OCI-LY1 (cell line): ENCODE data around the gene CBFA2T2.
A peak's percentile ranks its signal among the peaks of the same experiment; 100 is the strongest.

Experiments
- H2AFZ ChIP-seq: fragments of 200-600 bp; sonication (generic), shearing (Covaris generic); 2 replicates; pipeline ENCODE4 v1.6.0; 2014; ENCODE audit warnings: antibody characterized with exemption, mild to moderate bottlenecking, low read length
- H3F3A ChIP-seq: fragments of 200-600 bp; sonication (generic), shearing (Covaris generic); 2 replicates; pipeline ENCODE4 v1.6.0; 2014; ENCODE audit warnings: mild to moderate bottlenecking, antibody characterized with exemption, low read length, moderate library complexity; ENCODE audit not compliant: insufficient read depth
- H3K27ac ChIP-seq: fragments of 200-600 bp; sonication (generic); 2 replicates; pipeline ENCODE4 v1.5.1; 2014; ENCODE audit warnings: low read length, mixed run types, mild to moderate bottlenecking, low read depth; ENCODE audit not compliant: poor library complexity, severe bottlenecking
- H3K27me3 ChIP-seq: fragments of 200-600 bp; sonication (generic); 2 replicates; pipeline ENCODE4 v1.6.0; 2014; ENCODE audit warnings: antibody characterized with exemption, mild to moderate bottlenecking, low read length, moderate library complexity; ENCODE audit not compliant: insufficient read depth
- H3K36me3 ChIP-seq: fragments of 200-600 bp; sonication (generic); 2 replicates; pipeline ENCODE4 v1.6.1; 2014; ENCODE audit warnings: mild to moderate bottlenecking, antibody characterized with exemption, low read length, moderate library complexity, mixed read lengths; ENCODE audit not compliant: insufficient read depth
- H3K4me1 ChIP-seq: fragments of 200-600 bp; sonication (generic); 2 replicates; pipeline ENCODE4 v1.5.1; 2014; ENCODE audit warnings: mild to moderate bottlenecking, low read length, moderate library complexity; ENCODE audit not compliant: insufficient read depth, severe bottlenecking
- H3K4me2 ChIP-seq: fragments of 200-600 bp; sonication (generic), shearing (Covaris generic); 2 replicates; pipeline ENCODE4 v1.6.1; 2014; ENCODE audit warnings: low read length
- H3K4me3 ChIP-seq: fragments of 200-600 bp; sonication (generic); 2 replicates; pipeline ENCODE4 v1.5.1; 2014; ENCODE audit warnings: low read length, low read depth, mild to moderate bottlenecking, mixed read lengths; ENCODE audit not compliant: poor library complexity, severe bottlenecking
- H3K79me2 ChIP-seq: fragments of 200-600 bp; shearing (Covaris generic); 2 replicates; pipeline ENCODE4 v1.6.1; 2016; ENCODE audit warnings: mixed run types, low read length, mixed read lengths; ENCODE audit not compliant: insufficient read depth
- H3K9ac ChIP-seq: fragments of 200-600 bp; sonication (generic), shearing (Covaris generic); 2 replicates; pipeline ENCODE4 v1.6.1; 2014; ENCODE audit warnings: mild to moderate bottlenecking, low read length, mixed read lengths
- H3K9me2 ChIP-seq: fragments of 200-600 bp; sonication (generic), shearing (Covaris generic); 2 replicates; pipeline ENCODE4 v1.6.1; 2014; ENCODE audit warnings: low read depth, mild to moderate bottlenecking, low read length, mixed read lengths
- H3K9me3 ChIP-seq: fragments of 200-600 bp; shearing (Covaris generic); 2 replicates; pipeline ENCODE4 v1.6.1; 2014; ENCODE audit warnings: low read length, mixed read lengths
- H4K20me1 ChIP-seq: fragments of 200-600 bp; sonication (generic), shearing (Covaris generic); 2 replicates; pipeline ENCODE4 v1.6.0; 2016; ENCODE audit warnings: mild to moderate bottlenecking, low read length; ENCODE audit not compliant: insufficient read depth
- EZH2 ChIP-seq: fragments of 200-600 bp; sonication (generic), shearing (Covaris generic); IDR thresholded peaks from 2 replicates; pipeline ENCODE4 v1.8.0; 2017; ENCODE audit warnings: borderline replicate concordance, mixed run types, mild to moderate bottlenecking, antibody characterized with exemption, low read length, moderate library complexity, mixed read lengths
- TF ChIP-seq, protein P1 (sequence below): fragments of 200-600 bp; sonication (generic), shearing (Covaris generic); IDR thresholded peaks from 2 replicates; pipeline ENCODE4 v1.5.1; 2017; ENCODE audit warnings: mild to moderate bottlenecking, antibody characterized with exemption, low read length, moderate library complexity, mixed read lengths

The CBFA2T2 gene

DNA sequence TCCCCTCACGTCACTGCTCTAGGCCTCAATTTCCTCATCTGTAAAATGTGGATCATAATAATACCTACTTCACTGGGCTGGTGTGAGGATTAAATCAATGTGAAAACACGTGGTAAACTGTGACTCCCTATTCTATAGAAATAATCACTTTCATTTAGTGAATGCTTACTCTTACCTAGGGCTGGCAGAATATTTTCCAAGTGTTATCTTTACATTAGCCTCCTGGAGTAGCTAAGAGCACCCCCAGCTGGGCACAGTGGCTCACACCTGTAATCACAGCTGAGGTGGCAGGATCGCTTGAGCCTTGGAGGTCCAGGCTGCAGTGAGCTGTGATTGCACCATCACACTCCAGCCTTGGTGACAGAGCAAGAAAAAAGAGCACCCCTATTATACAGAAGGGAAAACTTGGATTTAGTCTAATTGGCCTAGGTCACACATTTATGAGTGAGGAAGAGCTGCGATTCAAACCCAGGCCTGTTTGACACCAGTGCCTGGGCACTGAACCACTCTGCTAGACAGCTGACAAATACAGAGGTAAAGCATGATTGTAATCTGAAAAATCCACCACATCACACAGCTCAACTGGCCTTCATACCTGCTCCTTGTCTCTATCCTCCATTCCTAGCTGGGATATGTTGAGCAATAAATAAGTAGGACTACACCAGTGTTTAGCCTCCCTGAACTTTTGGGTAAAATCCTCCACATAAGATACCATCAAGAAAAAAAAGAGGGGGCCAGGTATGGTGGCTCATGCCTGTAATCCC lies 44.9 kb upstream of the CBFA2T2 start:
- Histone ChIP-seq H3K4me1 (peaks cover 53% of the 10 kb centered on the region), H3K27ac (peak overlapping the region; percentile 79), H3K27me3 (no peaks in the 10 kb centered on the region), H3K9me3 (no peaks in the 10 kb centered on the region), H3F3A (peaks cover 5% of the 10 kb centered on the region; the same call in 1 of the 2 replicates), H3K36me3 (no peaks in the 10 kb centered on the region), H3K9me2 (no peaks in the 10 kb centered on the region), H3K4me3 (peak overlapping the region; percentile 70), H2AFZ (no peak overlapping the region), H3K4me2 (peak overlapping the region; percentile 94), H4K20me1 (no peaks in the 10 kb centered on the region), H3K79me2 (no peaks in the 10 kb centered on the region), H3K9ac (peak overlapping the region; percentile 7; the same call in 1 of the 2 replicates)
- no peak for TF ChIP-seq EZH2
- TF ChIP-seq, protein P1, sequence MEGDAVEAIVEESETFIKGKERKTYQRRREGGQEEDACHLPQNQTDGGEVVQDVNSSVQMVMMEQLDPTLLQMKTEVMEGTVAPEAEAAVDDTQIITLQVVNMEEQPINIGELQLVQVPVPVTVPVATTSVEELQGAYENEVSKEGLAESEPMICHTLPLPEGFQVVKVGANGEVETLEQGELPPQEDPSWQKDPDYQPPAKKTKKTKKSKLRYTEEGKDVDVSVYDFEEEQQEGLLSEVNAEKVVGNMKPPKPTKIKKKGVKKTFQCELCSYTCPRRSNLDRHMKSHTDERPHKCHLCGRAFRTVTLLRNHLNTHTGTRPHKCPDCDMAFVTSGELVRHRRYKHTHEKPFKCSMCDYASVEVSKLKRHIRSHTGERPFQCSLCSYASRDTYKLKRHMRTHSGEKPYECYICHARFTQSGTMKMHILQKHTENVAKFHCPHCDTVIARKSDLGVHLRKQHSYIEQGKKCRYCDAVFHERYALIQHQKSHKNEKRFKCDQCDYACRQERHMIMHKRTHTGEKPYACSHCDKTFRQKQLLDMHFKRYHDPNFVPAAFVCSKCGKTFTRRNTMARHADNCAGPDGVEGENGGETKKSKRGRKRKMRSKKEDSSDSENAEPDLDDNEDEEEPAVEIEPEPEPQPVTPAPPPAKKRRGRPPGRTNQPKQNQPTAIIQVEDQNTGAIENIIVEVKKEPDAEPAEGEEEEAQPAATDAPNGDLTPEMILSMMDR: peak; percentile 77

DNA sequence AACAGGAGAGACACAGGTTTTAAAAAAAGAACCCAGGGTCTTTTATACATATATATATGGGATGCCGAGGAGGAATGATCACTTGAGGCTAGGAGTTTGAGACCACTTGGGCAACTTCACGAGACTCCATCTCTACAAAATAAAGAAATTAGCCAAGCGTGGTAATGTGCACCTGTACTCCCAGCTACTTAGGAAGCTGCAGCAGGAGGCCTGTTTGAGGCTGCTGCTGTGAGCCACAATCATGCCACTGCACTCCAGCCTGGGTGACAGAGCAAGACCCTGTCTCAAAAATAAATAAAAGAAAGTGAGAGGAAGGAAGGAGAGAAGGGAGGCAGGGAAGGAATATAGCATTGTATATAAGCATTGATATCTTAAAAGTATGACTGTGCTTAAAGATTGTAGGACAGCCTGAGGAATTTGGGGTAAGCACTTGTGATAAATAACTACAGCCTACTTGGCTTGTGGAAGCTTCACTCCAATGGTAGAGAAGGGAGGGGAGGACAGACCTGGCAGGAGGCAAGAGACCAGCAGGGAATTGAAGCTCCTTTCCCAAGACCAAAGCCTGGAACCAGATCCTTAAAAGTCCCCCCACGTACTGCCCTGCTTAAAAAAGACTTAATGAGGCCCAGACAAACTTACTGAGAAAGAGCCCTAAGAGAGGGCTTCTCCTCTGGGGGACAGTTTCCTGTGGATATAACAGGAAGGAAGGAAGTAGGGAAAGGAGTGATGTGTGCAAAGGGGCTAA lies 43.8 kb upstream of the CBFA2T2 start:
- Histone ChIP-seq H2AFZ (no peak overlapping the region), H3K4me2 (no peak overlapping the region)

DNA sequence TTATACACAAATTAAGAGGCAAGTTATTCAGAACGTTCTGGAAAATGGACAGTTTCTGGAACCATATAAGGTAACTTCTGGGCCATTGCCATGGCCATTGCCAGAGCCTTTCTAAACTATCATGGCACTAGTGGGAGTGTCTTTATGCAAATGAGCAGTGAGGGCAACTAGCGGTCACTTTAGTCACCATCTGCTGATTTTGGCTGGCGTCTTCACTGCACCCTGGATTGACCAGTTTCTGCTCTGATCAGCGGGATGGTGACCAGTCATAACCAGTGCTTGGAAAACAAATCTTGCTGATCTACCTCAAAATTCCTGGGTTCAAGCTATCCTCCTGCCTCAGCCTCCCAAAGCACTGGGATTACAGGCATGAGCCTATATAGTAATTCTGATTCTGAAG lies 39.0 kb upstream of the CBFA2T2 start:
- Histone ChIP-seq H3K9ac (no peak overlapping the region), H3K4me2 (no peak overlapping the region), H3K27ac (no peak overlapping the region), H3K79me2 (no peaks in the 10 kb centered on the region), H3K36me3 (no peaks in the 10 kb centered on the region), H2AFZ (no peak overlapping the region), H3K4me1 (peaks cover 10% of the 10 kb centered on the region), H3K9me2 (no peaks in the 10 kb centered on the region), H4K20me1 (no peaks in the 10 kb centered on the region), H3K4me3 (no peak overlapping the region), H3K9me3 (no peaks in the 10 kb centered on the region), H3F3A (no peaks in the 10 kb centered on the region), H3K27me3 (no peaks in the 10 kb centered on the region)
- no peak for TF ChIP-seq EZH2
- TF ChIP-seq, protein P1: no peak

More for the DNA sequence above, 43.8 kb upstream of the CBFA2T2 start:
- peaks cover 5% of the 10 kb centered on the region; the same call in 1 of the 2 replicates for H3F3A ChIP-seq
- H3K9ac ChIP-seq: no peak overlapping the region; the same call in 1 of the 2 replicates
- no peaks in the 10 kb centered on the region for H3K79me2 ChIP-seq
- no peaks in the 10 kb centered on the region for H3K9me2 ChIP-seq
- TF ChIP-seq EZH2: no peak
- TF ChIP-seq, protein P1: no peak
- H3K36me3 ChIP-seq: no peaks in the 10 kb centered on the region
- H3K4me1 ChIP-seq: peaks cover 47% of the 10 kb centered on the region
- H3K27me3 ChIP-seq: no peaks in the 10 kb centered on the region
- no peak overlapping the region for H3K4me3 ChIP-seq
- H3K27ac ChIP-seq: peak overlapping the region; percentile 79
- H3K9me3 ChIP-seq: no peaks in the 10 kb centered on the region
- H4K20me1 ChIP-seq: no peaks in the 10 kb centered on the region
